ENCODE measurements around the gene ZGPAT. TPM values are rescaled to one million over a fixed set of nuclear protein-coding genes. Genes with fewer than 3 reads are reported as not detected.

The ZGPAT gene
- total and polyA plus RNA-seq, 9 of the 15 experiments (the other 6 are each of a cell fraction or from before 2014, with no cell fraction given) = 0.14 to 26.6 (median 7.4) TPM

- ATAC-seq (no peak), FAIRE-seq (no peak), DNase-seq (ENCODE audit: extremely low read depth in 1 of 4, low spot score in 3 of 4) (no peak)
- Histone ChIP-seq H3K27me3 (ENCODE audit: control insufficient read depth in 2 of 2, insufficient read depth in 2 of 2, low read length in 2 of 2) (no peaks in the 10 kb centered on the region), H3K9me3 (replicated peaks; ENCODE audit: control insufficient read depth, insufficient read depth, low read depth, low read length) (no peaks in the 10 kb centered on the region), H3K79me2 (ENCODE audit: control insufficient read depth, insufficient read depth, low read length) (no peaks in the 10 kb centered on the region), H3K36me3 (ENCODE audit: control insufficient read depth, insufficient read depth, low read length) (peaks cover 40% of the 10 kb centered on the region; the same call in 1 of the 3 replicates), H4K20me1 (replicated peaks; ENCODE audit: control insufficient read depth, insufficient read depth, low read length) (no peaks in the 10 kb centered on the region), H3K27ac (ENCODE audit: extremely low read depth, low read depth, low read length) (no peak overlapping the region), H2AFZ (ENCODE audit: low read depth, low read length) (no peak overlapping the region), H3K9me1 (ENCODE audit: control insufficient read depth, insufficient read depth, low read length) (no peaks in the 10 kb centered on the region), H3K4me2 (ENCODE audit: insufficient read depth, low read length) (no peak overlapping the region), H3K4me3 (no peak overlapping the region), H3K9ac (ENCODE audit: insufficient read depth in 1 of 2, low read depth in 2 of 2, low read length in 2 of 2) (peak overlapping the region in 1 of 2 experiments; percentile 91; a peak in 2 of 4 replicates), H3K4me1 (replicated peaks in 1 of 2; ENCODE audit: control insufficient read depth in 2 of 2, insufficient read depth in 2 of 2, low read length in 2 of 2) (peaks cover 9 to 75% of the 10 kb centered on the region in 2 experiments)
- intact Hi-C loops (cut with micrococcal nuclease) = no loop called here
- ChIA-PET POLR2A (interaction anchor here (0.6 to 1.2 kb wide), 3 partner anchors 20 to 413 kb away, joined by 3 to 4 read pairs (median 3); no protein-coding TSS in a partner anchor), CTCF (ENCODE audit: low intra/inter-chr PET ratio) (no interaction called here)
- WGBS (ENCODE audit: insufficient coverage, low coverage, missing lambda C conversion rate) = 83% methylated on average over 21 of the region's 24 CpGs
- no TSS peak for BruUV-seq (replicated peaks)
- in situ Hi-C loops (cut with MboI) = no loop called here
- TF ChIP-seq NBN (IDR thresholded peaks at IDR 0.05; ENCODE audit: low read depth) = no peak
- peak; percentile 78 for TF ChIP-seq POLR2G (IDR thresholded peaks at IDR 0.05; ENCODE audit: low read depth, low read length)
- 0 out of 2 replicates have a peak, but pooled peaks have one; percentile 18 for TF ChIP-seq STAG1 (CRISPR knock-in tag; IDR thresholded peaks at IDR 0.05; ENCODE audit: borderline replicate concordance)
- TF ChIP-seq ZNF347 (CRISPR knock-in tag; IDR thresholded peaks at IDR 0.05; ENCODE audit: low read depth) = no peak
- TF ChIP-seq RBFOX2 (IDR thresholded peaks at IDR 0.05; ENCODE audit: low read depth, low read length) = peak; percentile 50
- TF ChIP-seq RBM22 (IDR thresholded peaks at IDR 0.05; ENCODE audit: low read depth, low read length, poor library complexity, severe bottlenecking) = peak; percentile 43
These were observed 21.7 kb upstream of the ZGPAT start for GRCh38 chr20:63686094-63686491.
